PC-9 (cell line): ENCODE measurements around the gene GFRA1.

ENCODE experiments used
- CTCF ChIP-seq: fragments of 200-600 bp; sonication (generic); conservative IDR thresholded peaks from 2 replicates; pipeline ENCODE4 v1.6.1; 2017; ENCODE audit warnings: mixed run types, antibody characterized with exemption, mild to moderate bottlenecking, moderate library complexity
- EZH2 ChIP-seq: fragments of 200-600 bp; sonication (generic); IDR thresholded peaks from 2 replicates; pipeline ENCODE4 v1.8.0; 2017; ENCODE audit warnings: antibody characterized with exemption, low read depth

DNA sequence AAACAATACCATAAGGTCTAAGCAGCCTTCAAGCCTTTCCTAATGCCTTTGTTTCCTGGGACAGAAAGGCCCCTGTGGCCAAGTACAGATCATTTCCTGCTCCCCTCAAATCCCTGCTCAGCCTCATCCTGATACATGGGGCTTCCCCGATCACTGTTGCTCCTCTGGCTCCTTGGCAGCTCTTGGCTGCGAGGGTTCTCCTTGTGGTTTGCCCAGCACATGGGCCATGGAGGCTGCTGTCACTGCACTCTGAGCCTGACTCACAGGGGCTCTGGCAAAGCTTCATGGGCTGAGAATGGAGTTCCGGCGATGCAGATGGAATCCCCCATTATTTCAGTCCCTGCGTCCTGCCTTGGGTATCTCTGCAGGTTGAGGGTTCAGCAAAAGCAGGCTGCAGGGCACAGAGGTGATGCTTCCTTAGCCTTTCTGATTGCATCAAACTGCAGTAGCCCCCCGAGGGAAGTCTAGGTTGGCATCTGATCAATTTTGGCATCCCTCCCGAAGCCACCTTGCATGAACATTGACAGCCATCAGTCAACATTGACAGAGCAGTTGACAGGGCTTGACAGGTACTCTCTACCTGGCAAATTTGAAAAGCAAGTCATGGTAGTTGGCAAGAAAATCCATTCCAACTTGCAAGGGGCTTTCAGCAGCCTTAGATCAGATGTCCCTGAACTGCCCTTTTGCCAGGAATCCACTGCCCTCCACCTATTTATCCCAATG is 168.6 kb downstream of the GFRA1 start:
- TF ChIP-seq CTCF (no peak), EZH2 (no peak)
